IMR-90 (cell line): ENCODE data around the gene S100A13. TPM values are rescaled to one million over a fixed set of nuclear protein-coding genes. Genes with fewer than 3 reads are reported as not detected.

ENCODE experiments used
- CTCF ChIP-seq: conservative IDR thresholded peaks from 2 replicates; pipeline ENCODE4 v1.5.1; 2012; ENCODE audit warnings: mild to moderate bottlenecking, low read depth, low read length, improper control_type of control experiment
- polyA plus RNA-seq, 3 experiments: library from polyadenylated mRNA; depleted of rRNA; stranded (reverse); fragments of >200 nt; gene quantifications; 2 replicates each; pipeline ENCODE4 v1.2.3, GENCODE V29; 2012; ENCODE audit warnings: low replicate concordance in 1 of 3
- total RNA-seq: library from RNA; depleted of rRNA; stranded (reverse); fragments of >200 nt; gene quantifications from 2 replicates; pipeline ENCODE4 v1.2.3, GENCODE V29; 2012

S100A13 gene
- total and polyA plus RNA-seq, 2 of the 4 experiments (the other 2 are of a cell fraction) = 122 to 468 TPM

- no peak for TF ChIP-seq CTCF
These were observed 14.5 kb downstream of the S100A13 start, which contains the start of gene S100A16 (continued) for GRCh38 chr1:153612755-153613331.
